IMR-90 (cell line): Measurements from ENCODE around the gene DBNDD2. TPM values are rescaled to one million over a fixed set of nuclear protein-coding genes. Genes with fewer than 3 reads are reported as not detected.

Experiments
- ATAC-seq: fragments of 200-7000 bp; cut with Tn5 transposase; 2 replicates; pipeline ENCODE4 v1.9.1; 2020; ENCODE audit warnings: low read depth, mild to moderate bottlenecking, moderate library complexity
- BruUV-seq: library from RNA; stranded (reverse); fragments of 400-500 nt; replicated peaks from 2 replicates; lab custom pipeline; 2021; lab: Mats Ljungman, UMichigan
- CTCF ChIA-PET: fragments of 300-600 bp; formaldehyde crosslinking; extraction: SDS; loops from one replicate; lab custom pipeline; 2021; ENCODE audit warnings: antibody characterized with exemption; lab: Yijun Ruan, JAX
- POLR2A ChIA-PET: fragments of 300-600 bp; sonication (Branson Sonifier 250); formaldehyde crosslinking; loops from one replicate; lab custom pipeline; 2022; ENCODE audit warnings: antibody characterized with exemption; ENCODE audit not compliant: unreplicated experiment; lab: Charles Lee
- DNase-seq: peaks from one replicate; pipeline ENCODE4 v3.0.0; 2013
- H2AFZ ChIP-seq: replicated peaks from 2 replicates; pipeline ENCODE3; 2013; ENCODE audit warnings: low read length, mild to moderate bottlenecking; ENCODE audit not compliant: poor library complexity
- H2AK5ac ChIP-seq: 2 replicates; pipeline ENCODE4 v1.6.1; 2013; ENCODE audit warnings: low read depth, low read length, inconsistent platforms
- H2AK9ac ChIP-seq: replicated peaks from 2 replicates; pipeline ENCODE3; 2013; ENCODE audit warnings: mild to moderate bottlenecking, low read depth, low read length, moderate library complexity; ENCODE audit not compliant: poor library complexity
- H2BK120ac ChIP-seq: 2 replicates; pipeline ENCODE4 v1.6.1; 2013; ENCODE audit warnings: low read depth, low read length, inconsistent platforms
- H2BK15ac ChIP-seq: 3 replicates; pipeline ENCODE4 v1.6.1; 2013; ENCODE audit warnings: low read depth, low read length, inconsistent platforms
- H2BK20ac ChIP-seq: 2 replicates; pipeline ENCODE4 v1.6.1; 2013; ENCODE audit warnings: low read depth, mild to moderate bottlenecking, inconsistent platforms, low read length, moderate library complexity
- H2BK5ac ChIP-seq: 2 replicates; pipeline ENCODE4 v1.6.1; 2013; ENCODE audit warnings: mild to moderate bottlenecking, low read depth, low read length, inconsistent platforms; ENCODE audit not compliant: poor library complexity, severe bottlenecking
- H3K14ac ChIP-seq: replicated peaks from 2 replicates; pipeline ENCODE4 v1.6.1; 2013; ENCODE audit warnings: low read depth, low read length, inconsistent platforms
- H3K18ac ChIP-seq: 2 replicates; pipeline ENCODE4 v1.6.1; 2013; ENCODE audit warnings: low read depth, low read length, control low read depth
- H3K23ac ChIP-seq: 2 replicates; pipeline ENCODE4 v1.6.1; 2013; ENCODE audit warnings: low read depth, low read length, inconsistent platforms
- H3K27ac ChIP-seq: 2 replicates; pipeline ENCODE4 v1.5.1; 2013; ENCODE audit warnings: mild to moderate bottlenecking, control low read depth, low read length; ENCODE audit not compliant: insufficient read depth
- H3K27me3 ChIP-seq: 2 replicates; pipeline ENCODE4 v1.6.1; 2013; ENCODE audit warnings: low read length; ENCODE audit not compliant: control insufficient read depth, insufficient read depth
- H3K36me3 ChIP-seq: 2 replicates; pipeline ENCODE4 v1.6.1; 2013; ENCODE audit warnings: low read length, mixed read lengths; ENCODE audit not compliant: control insufficient read depth, insufficient read depth
- H3K4ac ChIP-seq: 2 replicates; pipeline ENCODE4 v1.6.1; 2013; ENCODE audit warnings: low read depth, low read length, inconsistent platforms
- H3K4me1 ChIP-seq: 2 replicates; pipeline ENCODE4 v1.6.1; 2013; ENCODE audit warnings: low read length, mixed read lengths; ENCODE audit not compliant: control insufficient read depth, insufficient read depth
- H3K4me2 ChIP-seq: 2 replicates; pipeline ENCODE4 v1.6.1; 2013; ENCODE audit warnings: low read depth, mild to moderate bottlenecking, control low read depth, low read length, moderate library complexity
- H3K4me3 ChIP-seq: 2 replicates; pipeline ENCODE4 v1.5.1; 2013; ENCODE audit warnings: low read depth, mild to moderate bottlenecking, control low read depth, low read length, moderate library complexity; ENCODE audit not compliant: insufficient read depth
- H3K56ac ChIP-seq: 2 replicates; pipeline ENCODE4 v1.6.1; 2013; ENCODE audit warnings: low read length, inconsistent platforms; ENCODE audit not compliant: insufficient read depth; ENCODE audit errors: extremely low read depth
- H3K79me1 ChIP-seq, 2 experiments: 2 replicates each; pipeline ENCODE4 v1.6.1; 2013; ENCODE audit warnings: low read length in 2 of 2, inconsistent platforms in 1 of 2, low read depth in 1 of 2
- H3K9ac ChIP-seq: 2 replicates; pipeline ENCODE4 v1.6.1; 2013; ENCODE audit warnings: low read depth, low read length, control low read depth
- H3K9me1 ChIP-seq: 2 replicates; pipeline ENCODE4 v1.6.1; 2013; ENCODE audit warnings: low read length, inconsistent platforms; ENCODE audit not compliant: insufficient read depth
- H3K9me3 ChIP-seq: 2 replicates; pipeline ENCODE4 v1.6.1; 2013; ENCODE audit warnings: low read length; ENCODE audit not compliant: control insufficient read depth, insufficient read depth
- H4K20me1 ChIP-seq: 2 replicates; pipeline ENCODE4 v1.6.1; 2013; ENCODE audit warnings: low read length, inconsistent platforms; ENCODE audit not compliant: insufficient read depth
- H4K5ac ChIP-seq: 2 replicates; pipeline ENCODE4 v1.6.1; 2013; ENCODE audit warnings: mild to moderate bottlenecking, low read depth, low read length, control low read depth
- H4K8ac ChIP-seq, 2 experiments: 2 replicates each; pipeline ENCODE4 v1.6.1; 2013; ENCODE audit warnings: low read depth in 2 of 2, low read length in 2 of 2, control low read depth in 1 of 2, inconsistent platforms in 1 of 2
- H4K91ac ChIP-seq: 2 replicates; pipeline ENCODE4 v1.6.1; 2013; ENCODE audit warnings: low read depth, low read length, inconsistent platforms; ENCODE audit not compliant: insufficient read depth
- BHLHE40 ChIP-seq: fragments of 150-350 bp; IDR thresholded peaks from 2 replicates; pipeline ENCODE4 v1.6.1; 2016; ENCODE audit warnings: mild to moderate bottlenecking, low read depth, low read length
- CEBPB ChIP-seq: IDR thresholded peaks from 2 replicates; pipeline ENCODE4 v1.6.1; 2012; ENCODE audit warnings: low read depth, low read length, improper control_type of control experiment
- CHD1 ChIP-seq: IDR thresholded peaks from 2 replicates; pipeline ENCODE4 v1.6.1; 2012; ENCODE audit warnings: low read depth, low read length, improper control_type of control experiment
- FOS ChIP-seq: fragments of 150-350 bp; IDR thresholded peaks from 2 replicates; pipeline ENCODE4 v1.6.1; 2016; ENCODE audit warnings: low read depth, low read length
- MAFK ChIP-seq: IDR thresholded peaks from 2 replicates; pipeline ENCODE4 v1.6.1; 2012; ENCODE audit warnings: low read depth, low read length, improper control_type of control experiment
- MAZ ChIP-seq: IDR thresholded peaks from 2 replicates; pipeline ENCODE4 v1.6.1; 2012; ENCODE audit warnings: low read depth, mild to moderate bottlenecking, low read length, improper control_type of control experiment, moderate library complexity, borderline replicate concordance
- MXI1 ChIP-seq: IDR thresholded peaks from 2 replicates; pipeline ENCODE4 v1.6.1; 2012; ENCODE audit warnings: low read depth, mild to moderate bottlenecking, low read length, moderate library complexity, borderline replicate concordance
- NFE2L2 ChIP-seq: fragments of 150-350 bp; IDR thresholded peaks from 2 replicates; pipeline ENCODE4 v1.6.1; 2016; ENCODE audit warnings: low read depth, mild to moderate bottlenecking, low read length
- POLR2A ChIP-seq: IDR thresholded peaks from 2 replicates; pipeline ENCODE4 v1.6.1; 2012; ENCODE audit warnings: mild to moderate bottlenecking, low read depth, low read length
- RAD21 ChIP-seq: IDR thresholded peaks from 2 replicates; pipeline ENCODE4 v1.6.1; 2012; ENCODE audit warnings: low read length, improper control_type of control experiment
- RCOR1 ChIP-seq: IDR thresholded peaks from 2 replicates; pipeline ENCODE4 v1.6.1; 2012; ENCODE audit warnings: mild to moderate bottlenecking, low read length, improper control_type of control experiment; ENCODE audit not compliant: insufficient replicate concordance
- RFX5 ChIP-seq: IDR thresholded peaks from 2 replicates; pipeline ENCODE4 v1.8.0; 2012; ENCODE audit warnings: low read depth, mild to moderate bottlenecking, low read length, moderate library complexity
- SMC3 ChIP-seq: fragments of 150-350 bp; IDR thresholded peaks from 2 replicates; pipeline ENCODE4 v1.6.1; 2016; ENCODE audit warnings: low read depth, mild to moderate bottlenecking, antibody characterized with exemption, low read length, moderate library complexity
- USF2 ChIP-seq: fragments of 150-350 bp; IDR thresholded peaks from 2 replicates; pipeline ENCODE4 v1.6.1; 2017; ENCODE audit warnings: mild to moderate bottlenecking, antibody characterized with exemption, low read length, low read depth
- WGBS, 2 experiments: methylation state at CpG; one replicate each; pipeline versions ENCODE4 v1.1.5 to v1.1.7; 2013; ENCODE audit warnings: missing lambda C conversion rate in 2 of 2; ENCODE audit not compliant: insufficient read length in 1 of 2; ENCODE audit errors: extremely low coverage in 2 of 2; 5-methylcytosine and 5-hydroxymethylcytosine counted together
- dilution Hi-C: fragments of 300-500 bp; cut with HindIII; formaldehyde crosslinking; loops from one replicate; pipeline ENCODE4 v1.14.3; 2018; ENCODE audit warnings: low sequenced_read_pairs; ENCODE audit not compliant: unreplicated experiment
- in situ Hi-C: fragments of 300-500 bp; cut with MboI; formaldehyde crosslinking; loops from 3 replicates; pipeline ENCODE4 v1.14.3; 2019; ENCODE audit warnings: low sequenced_read_pairs, inconsistent platforms, mixed read lengths
- intact Hi-C: fragments of 100-400 bp; cut with micrococcal nuclease; formaldehyde crosslinking; loops from 2 replicates; pipeline ENCODE4 v1.10.0; 2022
- polyA plus RNA-seq, 3 experiments: library from polyadenylated mRNA; depleted of rRNA; stranded (reverse); fragments of >200 nt; gene quantifications; 2 replicates each; pipeline ENCODE4 v1.2.3, GENCODE V29; 2012; ENCODE audit warnings: low replicate concordance in 1 of 3
- total RNA-seq: library from RNA; depleted of rRNA; stranded (reverse); fragments of >200 nt; gene quantifications from 2 replicates; pipeline ENCODE4 v1.2.3, GENCODE V29; 2012
- TF ChIP-seq, protein P1 (sequence below): fragments of 150-350 bp; IDR thresholded peaks from 2 replicates; pipeline ENCODE4 v1.6.1; 2016; ENCODE audit warnings: low read depth, mild to moderate bottlenecking, low read length, moderate library complexity, borderline replicate concordance
- TF ChIP-seq, protein P2 (sequence below): conservative IDR thresholded peaks from 2 replicates; pipeline ENCODE4 v1.5.1; 2012; ENCODE audit warnings: mild to moderate bottlenecking, low read depth, low read length, improper control_type of control experiment

Gene DBNDD2
- total and polyA plus RNA-seq, 2 of the 4 experiments (the other 2 are of a cell fraction), result 1.3 to 9.3 TPM

DNA sequence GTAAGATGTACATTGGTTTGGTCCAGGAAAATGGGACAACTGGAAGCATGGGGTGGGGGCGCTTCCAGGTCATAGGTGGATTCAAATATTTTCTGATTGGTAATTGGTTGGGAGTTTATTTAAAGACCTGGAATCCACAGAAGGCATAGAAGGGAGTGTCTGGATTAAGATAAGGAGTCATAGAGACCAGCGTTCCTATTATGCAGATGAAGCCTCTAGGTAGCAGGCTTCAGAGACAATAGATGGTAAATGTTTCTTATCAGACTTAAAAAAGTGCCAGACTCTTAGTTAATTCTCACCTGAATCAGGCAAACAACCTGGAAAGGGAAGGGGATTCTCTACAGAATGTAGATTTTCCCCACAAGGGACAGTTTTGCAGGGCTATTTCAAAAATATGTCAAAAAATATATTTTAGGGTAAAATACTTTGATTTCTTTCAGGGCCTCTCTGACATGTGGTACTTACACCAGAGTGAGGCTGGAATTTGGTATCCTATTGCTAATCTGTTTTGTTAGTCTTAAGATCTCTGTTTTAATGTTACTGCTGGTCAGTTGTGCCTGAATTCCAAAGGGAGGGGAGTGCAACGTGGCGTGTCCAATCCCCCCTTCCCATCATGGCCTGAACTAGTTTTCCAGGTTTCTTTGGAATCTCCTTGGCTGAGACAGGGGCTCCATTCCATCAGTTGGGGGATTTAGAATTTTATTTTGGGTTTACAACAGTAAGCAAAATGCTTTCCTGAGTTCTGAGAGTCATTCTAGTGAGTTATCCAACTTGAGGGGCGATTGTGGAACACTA, 33.0 kb downstream of the DBNDD2 start:
- Histone ChIP-seq H4K5ac (no peak overlapping the region), H4K8ac (no peak overlapping the region), H3K14ac (no peak overlapping the region), H2BK15ac (no peak overlapping the region), H3K4me1 (no peaks in the 10 kb centered on the region), H3K56ac (no peak overlapping the region), H3K27me3 (peaks cover 20% of the 10 kb centered on the region), H2BK120ac (no peak overlapping the region), H3K4me2 (no peak overlapping the region), H3K79me1 (no peaks in the 10 kb centered on the region), H2AK5ac (no peak overlapping the region), H3K18ac (no peak overlapping the region), H3K4ac (no peak overlapping the region), H2BK5ac (no peak overlapping the region), H2BK20ac (no peak overlapping the region), H3K9ac (no peak overlapping the region), H3K36me3 (no peaks in the 10 kb centered on the region), H4K91ac (no peak overlapping the region), H3K9me3 (no peaks in the 10 kb centered on the region), H3K27ac (no peak overlapping the region), H2AK9ac (no peak overlapping the region), H4K20me1 (no peaks in the 10 kb centered on the region), H3K4me3 (no peak overlapping the region), H2AFZ (no peak overlapping the region), H3K23ac (no peak overlapping the region), H3K9me1 (no peaks in the 10 kb centered on the region)
- DNase-seq (no peak), ATAC-seq (no peak)
- WGBS, 2 experiments, result 67% methylated on average over 1 of the region's 5 CpGs; no CpG with 5 or more reads in 1 of the 2 experiments
- intact Hi-C loops, result no loop called here
- in situ Hi-C loops, result no loop called here
- TF ChIP-seq CHD1, result no peak
- TF ChIP-seq SMC3, result no peak
- TF ChIP-seq FOS, result no peak
- TF ChIP-seq NFE2L2, result no peak
- TF ChIP-seq POLR2A, result no peak
- TF ChIP-seq CEBPB, result no peak
- no peak for TF ChIP-seq USF2
- TF ChIP-seq, protein P1, sequence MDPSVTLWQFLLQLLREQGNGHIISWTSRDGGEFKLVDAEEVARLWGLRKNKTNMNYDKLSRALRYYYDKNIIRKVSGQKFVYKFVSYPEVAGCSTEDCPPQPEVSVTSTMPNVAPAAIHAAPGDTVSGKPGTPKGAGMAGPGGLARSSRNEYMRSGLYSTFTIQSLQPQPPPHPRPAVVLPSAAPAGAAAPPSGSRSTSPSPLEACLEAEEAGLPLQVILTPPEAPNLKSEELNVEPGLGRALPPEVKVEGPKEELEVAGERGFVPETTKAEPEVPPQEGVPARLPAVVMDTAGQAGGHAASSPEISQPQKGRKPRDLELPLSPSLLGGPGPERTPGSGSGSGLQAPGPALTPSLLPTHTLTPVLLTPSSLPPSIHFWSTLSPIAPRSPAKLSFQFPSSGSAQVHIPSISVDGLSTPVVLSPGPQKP, result no peak
- TF ChIP-seq RAD21, result no peak
- TF ChIP-seq MXI1, result no peak
- TF ChIP-seq, protein P2, sequence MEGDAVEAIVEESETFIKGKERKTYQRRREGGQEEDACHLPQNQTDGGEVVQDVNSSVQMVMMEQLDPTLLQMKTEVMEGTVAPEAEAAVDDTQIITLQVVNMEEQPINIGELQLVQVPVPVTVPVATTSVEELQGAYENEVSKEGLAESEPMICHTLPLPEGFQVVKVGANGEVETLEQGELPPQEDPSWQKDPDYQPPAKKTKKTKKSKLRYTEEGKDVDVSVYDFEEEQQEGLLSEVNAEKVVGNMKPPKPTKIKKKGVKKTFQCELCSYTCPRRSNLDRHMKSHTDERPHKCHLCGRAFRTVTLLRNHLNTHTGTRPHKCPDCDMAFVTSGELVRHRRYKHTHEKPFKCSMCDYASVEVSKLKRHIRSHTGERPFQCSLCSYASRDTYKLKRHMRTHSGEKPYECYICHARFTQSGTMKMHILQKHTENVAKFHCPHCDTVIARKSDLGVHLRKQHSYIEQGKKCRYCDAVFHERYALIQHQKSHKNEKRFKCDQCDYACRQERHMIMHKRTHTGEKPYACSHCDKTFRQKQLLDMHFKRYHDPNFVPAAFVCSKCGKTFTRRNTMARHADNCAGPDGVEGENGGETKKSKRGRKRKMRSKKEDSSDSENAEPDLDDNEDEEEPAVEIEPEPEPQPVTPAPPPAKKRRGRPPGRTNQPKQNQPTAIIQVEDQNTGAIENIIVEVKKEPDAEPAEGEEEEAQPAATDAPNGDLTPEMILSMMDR, result no peak
- TF ChIP-seq MAZ, result no peak
- no peak for TF ChIP-seq RFX5
- no peak for TF ChIP-seq BHLHE40
- no peak for TF ChIP-seq MAFK
- TF ChIP-seq RCOR1, result no peak
- dilution Hi-C loops, result no loop called here
- BruUV-seq, result no TSS peak
- POLR2A ChIA-PET, result no interaction called here
- CTCF ChIA-PET, result no interaction called here
